GM23338 (cell line): ENCODE measurements around the gene USP48. TPM values are rescaled to one million over a fixed set of nuclear protein-coding genes. Genes with fewer than 3 reads are reported as not detected.

Experiments used
- ATAC-seq: fragments of 200-7000 bp; cut with Tn5 transposase; 3 replicates; pipeline ENCODE4 v1.9.1; 2020
- DNase-seq: peaks from one replicate; pipeline ENCODE4 v3.0.0-alpha.2; 2015; ENCODE audit warnings: low spot score
- H2AFZ ChIP-seq: fragments of 200-600 bp; sonication (generic); 2 replicates; pipeline ENCODE4 v1.8.0; 2016; ENCODE audit warnings: antibody characterized with exemption, mild to moderate bottlenecking, moderate library complexity
- H3F3A ChIP-seq: fragments of 200-600 bp; sonication (generic); replicated peaks from 2 replicates; pipeline ENCODE4 v1.8.0; 2017; ENCODE audit warnings: antibody characterized with exemption, mixed run types, low read depth
- H3K27ac ChIP-seq: fragments of 200-600 bp; sonication (generic); 2 replicates; pipeline ENCODE4 v1.6.1; 2016; ENCODE audit warnings: low read depth
- H3K27me3 ChIP-seq: fragments of 200-600 bp; sonication (generic); 2 replicates; pipeline ENCODE4 v1.8.0; 2016; ENCODE audit warnings: mild to moderate bottlenecking, mixed run types, moderate library complexity; ENCODE audit not compliant: insufficient read depth
- H3K36me3 ChIP-seq: fragments of 200-600 bp; sonication (generic); 2 replicates; pipeline ENCODE4 v1.8.0; 2016; ENCODE audit warnings: mild to moderate bottlenecking; ENCODE audit not compliant: insufficient read depth
- H3K4me1 ChIP-seq: fragments of 200-600 bp; sonication (generic); 2 replicates; pipeline ENCODE4 v1.8.0; 2016; ENCODE audit warnings: mild to moderate bottlenecking, moderate library complexity; ENCODE audit not compliant: insufficient read depth
- H3K4me2 ChIP-seq: fragments of 200-600 bp; sonication (generic); 2 replicates; pipeline ENCODE4 v1.7.1; 2017; ENCODE audit warnings: mixed run types
- H3K4me3 ChIP-seq: fragments of 200-600 bp; sonication (generic); 2 replicates; pipeline ENCODE4 v1.6.1; 2016; ENCODE audit warnings: mixed run types
- H3K79me2 ChIP-seq: fragments of 200-600 bp; sonication (generic); replicated peaks from 2 replicates; pipeline ENCODE4 v1.8.0; 2017; ENCODE audit warnings: mild to moderate bottlenecking; ENCODE audit not compliant: insufficient read depth
- H3K9me2 ChIP-seq: fragments of 200-600 bp; sonication (generic); 2 replicates; pipeline ENCODE4 v1.8.0; 2017; ENCODE audit not compliant: insufficient read depth
- H4K20me1 ChIP-seq: fragments of 200-600 bp; sonication (generic); replicated peaks from 2 replicates; pipeline ENCODE4 v1.8.0; 2017; ENCODE audit warnings: mild to moderate bottlenecking; ENCODE audit not compliant: insufficient read depth
- H3K27ac Mint-ChIP-seq: 2 replicates; pipeline ENCODE4 v1.8.0; 2020; ENCODE audit warnings: inconsistent platforms, mild to moderate bottlenecking, moderate library complexity, mixed read lengths
- H3K27me3 Mint-ChIP-seq: 3 replicates; pipeline ENCODE4 v1.8.0; 2022; ENCODE audit warnings: low read depth, mild to moderate bottlenecking, moderate library complexity, mixed read lengths, inconsistent platforms; ENCODE audit not compliant: insufficient read depth, poor library complexity
- H3K36me3 Mint-ChIP-seq: 3 replicates; pipeline ENCODE4 v1.8.0; 2021; ENCODE audit warnings: low read depth, mild to moderate bottlenecking, inconsistent platforms, moderate library complexity, mixed read lengths
- H3K4me1 Mint-ChIP-seq: 3 replicates; pipeline ENCODE4 v1.8.0; 2020; ENCODE audit warnings: mild to moderate bottlenecking, inconsistent platforms, mixed read lengths
- H3K4me3 Mint-ChIP-seq: 3 replicates; pipeline ENCODE4 v1.8.0; 2021; ENCODE audit warnings: moderate library complexity, mild to moderate bottlenecking, inconsistent platforms, mixed read lengths
- H3K9me3 Mint-ChIP-seq: 3 replicates; pipeline ENCODE4 v1.8.0; 2020; ENCODE audit warnings: moderate library complexity, mild to moderate bottlenecking, inconsistent platforms, mixed read lengths
- CREB1 ChIP-seq: fragments of 250-450 bp; sonication (Bioruptor Pico); IDR thresholded peaks from 2 replicates; pipeline ENCODE4 v1.5.0; 2020; ENCODE audit warnings: low read depth, mild to moderate bottlenecking, moderate library complexity
- EZH2 ChIP-seq: fragments of 200-600 bp; sonication (generic); IDR thresholded peaks from one replicate; pipeline ENCODE4 v1.8.0; 2017; ENCODE audit warnings: antibody characterized with exemption, mild to moderate bottlenecking, low read depth; ENCODE audit not compliant: unreplicated experiment
- EZH2phosphoT487 ChIP-seq: fragments of 200-600 bp; sonication (generic); IDR thresholded peaks from one replicate; pipeline ENCODE4 v1.8.1; 2018; ENCODE audit warnings: antibody characterized with exemption; ENCODE audit not compliant: unreplicated experiment
- JUNB ChIP-seq: IDR thresholded peaks from one replicate; pipeline ENCODE4 v1.6.1; 2016; ENCODE audit warnings: antibody characterized with exemption; ENCODE audit not compliant: unreplicated experiment
- NANOG ChIP-seq: IDR thresholded peaks from 2 replicates; pipeline ENCODE4 v1.6.1; 2016; ENCODE audit warnings: antibody characterized with exemption, borderline replicate concordance
- POLR2AphosphoS5 ChIP-seq: IDR thresholded peaks from 2 replicates; pipeline ENCODE4 v1.6.1; 2016; ENCODE audit warnings: antibody characterized with exemption, low read depth
- REST ChIP-seq: IDR thresholded peaks from one replicate; pipeline ENCODE4 v1.6.1; 2018; ENCODE audit warnings: antibody characterized with exemption; ENCODE audit not compliant: unreplicated experiment
- STAT1 ChIP-seq: IDR thresholded peaks from one replicate; pipeline ENCODE4 v1.6.1; 2016; ENCODE audit warnings: antibody characterized with exemption; ENCODE audit not compliant: unreplicated experiment
- ZNF114 ChIP-seq: fragments of 250-450 bp; sonication (Bioruptor Pico); IDR thresholded peaks from 2 replicates; pipeline ENCODE4 v1.5.0; 2020; ENCODE audit warnings: mild to moderate bottlenecking, moderate library complexity
- ZNF331 ChIP-seq: fragments of 250-450 bp; sonication (Bioruptor Pico); IDR thresholded peaks from 2 replicates; pipeline ENCODE4 v1.5.0; 2020; ENCODE audit warnings: low read depth, mild to moderate bottlenecking, moderate library complexity
- ZNF462 ChIP-seq: fragments of 250-450 bp; sonication (Bioruptor Pico); IDR thresholded peaks from 2 replicates; pipeline ENCODE4 v1.5.0; 2020; ENCODE audit warnings: mild to moderate bottlenecking, moderate library complexity
- polyA plus RNA-seq: library from polyadenylated mRNA; unstranded; fragments of >200 nt; fragmentation: Nextera tagmentation; extraction: Ambion mirVana; gene quantifications from 2 replicates; pipeline ENCODE4 v1.2.1, GENCODE V29; 2016
- total RNA-seq: library from RNA; depleted of rRNA; stranded (reverse); fragments of >200 nt; shearing (Covaris generic); gene quantifications from 2 replicates; pipeline ENCODE4 v1.2.3, GENCODE V29; 2014
- TF ChIP-seq, protein P1 (sequence below), 2 experiments: fragments of 200-600 bp in 1 of 2; sonication (generic) in 1 of 2; conservative IDR thresholded peaks; 2 replicates each; pipeline versions ENCODE4 v1.5.1 to v1.6.1; 2016 to 2017; ENCODE audit warnings: antibody characterized with exemption in 2 of 2, low read depth in 2 of 2, mild to moderate bottlenecking in 2 of 2, moderate library complexity in 1 of 2
- TF ChIP-seq, protein P2 (sequence below): IDR thresholded peaks from 2 replicates; pipeline ENCODE4 v1.6.1; 2016; ENCODE audit warnings: antibody characterized with exemption

USP48 gene
- total and polyA plus RNA-seq, 2 experiments from 2014 or later: 85.9 to 151 TPM

DNA sequence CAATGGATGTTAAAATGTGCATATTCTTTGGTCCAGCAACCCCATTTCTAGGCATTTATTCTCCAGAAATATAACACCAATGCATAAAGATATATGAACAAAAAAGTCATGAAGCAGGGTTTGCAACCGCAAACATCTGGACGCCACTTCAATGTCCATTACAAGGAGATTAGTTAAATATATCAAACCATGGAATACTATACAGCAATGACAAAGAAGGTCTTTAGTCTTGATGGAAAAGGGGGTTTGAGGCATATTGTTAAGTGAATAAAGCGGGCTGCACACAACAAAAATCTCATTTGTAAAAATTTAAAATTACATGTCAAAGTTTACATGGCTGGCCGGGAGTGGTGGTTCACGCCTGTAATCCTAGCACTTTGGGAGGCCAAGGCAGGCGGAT is 145.4 kb downstream of the USP48 start:
- Mint-ChIP-seq H3K4me3 (no peak overlapping the region), H3K4me1 (peaks cover 20% of the 10 kb centered on the region), H3K27ac (no peak overlapping the region), H3K27me3 (peaks cover 2% of the 10 kb centered on the region), H3K9me3 (no peaks in the 10 kb centered on the region; the same call in 2 of the 3 replicates), H3K36me3 (no peaks in the 10 kb centered on the region)
- Histone ChIP-seq H3F3A (peaks cover 2% of the 10 kb centered on the region; the same call in 1 of the 2 replicates), H2AFZ (no peak overlapping the region), H3K4me2 (no peak overlapping the region), H3K4me3 (no peak overlapping the region), H3K9me2 (no peaks in the 10 kb centered on the region), H3K4me1 (0 out of 2 replicates have a peak, but pooled peaks cover 3% of the 10 kb centered on the region), H3K36me3 (no peaks in the 10 kb centered on the region), H3K27me3 (no peaks in the 10 kb centered on the region), H3K79me2 (no peaks in the 10 kb centered on the region), H4K20me1 (no peaks in the 10 kb centered on the region; the same call in 1 of the 2 replicates), H3K27ac (no peak overlapping the region)
- DNase-seq (no peak), ATAC-seq (no peak)
- TF ChIP-seq EZH2phosphoT487: no peak
- TF ChIP-seq, protein P1, sequence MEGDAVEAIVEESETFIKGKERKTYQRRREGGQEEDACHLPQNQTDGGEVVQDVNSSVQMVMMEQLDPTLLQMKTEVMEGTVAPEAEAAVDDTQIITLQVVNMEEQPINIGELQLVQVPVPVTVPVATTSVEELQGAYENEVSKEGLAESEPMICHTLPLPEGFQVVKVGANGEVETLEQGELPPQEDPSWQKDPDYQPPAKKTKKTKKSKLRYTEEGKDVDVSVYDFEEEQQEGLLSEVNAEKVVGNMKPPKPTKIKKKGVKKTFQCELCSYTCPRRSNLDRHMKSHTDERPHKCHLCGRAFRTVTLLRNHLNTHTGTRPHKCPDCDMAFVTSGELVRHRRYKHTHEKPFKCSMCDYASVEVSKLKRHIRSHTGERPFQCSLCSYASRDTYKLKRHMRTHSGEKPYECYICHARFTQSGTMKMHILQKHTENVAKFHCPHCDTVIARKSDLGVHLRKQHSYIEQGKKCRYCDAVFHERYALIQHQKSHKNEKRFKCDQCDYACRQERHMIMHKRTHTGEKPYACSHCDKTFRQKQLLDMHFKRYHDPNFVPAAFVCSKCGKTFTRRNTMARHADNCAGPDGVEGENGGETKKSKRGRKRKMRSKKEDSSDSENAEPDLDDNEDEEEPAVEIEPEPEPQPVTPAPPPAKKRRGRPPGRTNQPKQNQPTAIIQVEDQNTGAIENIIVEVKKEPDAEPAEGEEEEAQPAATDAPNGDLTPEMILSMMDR (conservative IDR thresholded peaks at IDR 0.05; ENCODE audit: low read depth in 2 of 2): no peak
- TF ChIP-seq ZNF462: no peak
- no peak for TF ChIP-seq NANOG
- no peak for TF ChIP-seq ZNF114 (CRISPR knock-in tag)
- TF ChIP-seq, protein P2, sequence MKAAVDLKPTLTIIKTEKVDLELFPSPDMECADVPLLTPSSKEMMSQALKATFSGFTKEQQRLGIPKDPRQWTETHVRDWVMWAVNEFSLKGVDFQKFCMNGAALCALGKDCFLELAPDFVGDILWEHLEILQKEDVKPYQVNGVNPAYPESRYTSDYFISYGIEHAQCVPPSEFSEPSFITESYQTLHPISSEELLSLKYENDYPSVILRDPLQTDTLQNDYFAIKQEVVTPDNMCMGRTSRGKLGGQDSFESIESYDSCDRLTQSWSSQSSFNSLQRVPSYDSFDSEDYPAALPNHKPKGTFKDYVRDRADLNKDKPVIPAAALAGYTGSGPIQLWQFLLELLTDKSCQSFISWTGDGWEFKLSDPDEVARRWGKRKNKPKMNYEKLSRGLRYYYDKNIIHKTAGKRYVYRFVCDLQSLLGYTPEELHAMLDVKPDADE: no peak
- no peak for TF ChIP-seq POLR2AphosphoS5
- no peak for TF ChIP-seq STAT1
- no peak for TF ChIP-seq JUNB
- TF ChIP-seq CREB1: no peak
- TF ChIP-seq ZNF331 (CRISPR knock-in tag): no peak
- no peak for TF ChIP-seq EZH2
- no peak for TF ChIP-seq REST
